Panc1 (cell line): ENCODE results near the gene CPLX1. TPM values are rescaled to one million over a fixed set of nuclear protein-coding genes. Genes with fewer than 3 reads are reported as not detected.

Experiments used
- ATAC-seq: fragments of 200-7000 bp; cut with Tn5 transposase; 2 replicates; pipeline ENCODE4 v1.9.1; 2020; ENCODE audit warnings: mild to moderate bottlenecking, moderate library complexity
- BruUV-seq: library from RNA; stranded (reverse); fragments of 400-500 nt; replicated peaks from 2 replicates; lab custom pipeline; 2021; lab: Mats Ljungman, UMichigan
- CTCF ChIA-PET: fragments of 300-600 bp; sonication (Branson Sonifier 250); formaldehyde crosslinking; loops from one replicate; lab custom pipeline; 2022; ENCODE audit warnings: antibody characterized with exemption; lab: Charles Lee
- POLR2A ChIA-PET: fragments of 300-600 bp; sonication (Branson Sonifier 250); formaldehyde crosslinking; loops from one replicate; lab custom pipeline; 2022; ENCODE audit warnings: antibody characterized with exemption; lab: Charles Lee
- DNase-seq: peaks from one replicate; pipeline ENCODE4 v3.0.0-alpha.2; 2010; ENCODE audit warnings: low read depth, low spot score
- H3K27ac ChIP-seq: 2 replicates; pipeline ENCODE4 v1.5.1; 2011; ENCODE audit warnings: mild to moderate bottlenecking, low read length, inconsistent platforms
- H3K27me3 ChIP-seq: fragments of 200-500 bp; sonication (Bioruptor generic); 2 replicates; pipeline ENCODE4 v1.6.0; 2014; ENCODE audit warnings: low read length, inconsistent platforms; ENCODE audit not compliant: control insufficient read depth, insufficient read depth
- H3K36me3 ChIP-seq: fragments of 200-500 bp; sonication (Bioruptor generic); 2 replicates; pipeline ENCODE4 v1.5.1; 2014; ENCODE audit warnings: inconsistent platforms, mild to moderate bottlenecking, low read length, moderate library complexity; ENCODE audit not compliant: control insufficient read depth, insufficient read depth
- H3K4me1 ChIP-seq: 2 replicates; pipeline ENCODE4 v1.5.1; 2011; ENCODE audit warnings: inconsistent platforms, mild to moderate bottlenecking, low read length, moderate library complexity; ENCODE audit not compliant: control insufficient read depth, insufficient read depth
- H3K4me3 ChIP-seq, 2 experiments: 2 replicates each; pipeline ENCODE4 v1.5.1; 2011 to 2012; ENCODE audit warnings: low read depth in 2 of 2, low read length in 2 of 2, mild to moderate bottlenecking in 2 of 2, inconsistent platforms in 1 of 2, moderate library complexity in 1 of 2
- H3K9me3 ChIP-seq: fragments of 200-500 bp; sonication (Bioruptor generic); 2 replicates; pipeline ENCODE4 v1.5.1; 2014; ENCODE audit warnings: low read depth, mild to moderate bottlenecking, inconsistent platforms, low read length, moderate library complexity; ENCODE audit not compliant: control insufficient read depth, insufficient read depth
- POLR2AphosphoS5 ChIP-seq: IDR thresholded peaks from 2 replicates; pipeline ENCODE4 v1.6.1; 2012; ENCODE audit warnings: mild to moderate bottlenecking, low read depth, low read length, moderate library complexity
- SIN3A ChIP-seq: IDR thresholded peaks from 2 replicates; pipeline ENCODE4 v1.6.1; 2012; ENCODE audit warnings: low read depth, mild to moderate bottlenecking, low read length, moderate library complexity, borderline replicate concordance; ENCODE audit not compliant: insufficient read depth
- TCF7L2 ChIP-seq: IDR thresholded peaks from 2 replicates; pipeline ENCODE4 v1.6.1; 2011; ENCODE audit warnings: mild to moderate bottlenecking, low read depth, low read length, inconsistent platforms
- in situ Hi-C: cut with HindIII; loops from 2 replicates; pipeline ENCODE4 v1.10.0; 2016; ENCODE audit warnings: low sequenced_read_pairs, low pct_unique_long_range_greater_than_20kb
- intact Hi-C: fragments of 100-400 bp; cut with micrococcal nuclease; formaldehyde crosslinking; loops from one replicate; pipeline ENCODE4 v1.10.0; 2022; ENCODE audit not compliant: unreplicated experiment
- total RNA-seq: library from RNA; stranded (reverse); gene quantifications from one replicate; pipeline ENCODE4 v1.2.1, GENCODE V29; 2021; ENCODE audit not compliant: unreplicated experiment
- TF ChIP-seq, protein P1 (sequence below), 2 experiments: IDR thresholded peaks; 2 replicates each; pipeline ENCODE4 v1.6.1; 2011 to 2012; ENCODE audit warnings: low read depth in 2 of 2, control low read depth in 1 of 2, low read length in 1 of 2, mild to moderate bottlenecking in 1 of 2, moderate library complexity in 1 of 2; ENCODE audit not compliant: insufficient read depth in 1 of 2
- TF ChIP-seq, protein P2 (sequence below): fragments of 450-650 bp; IDR thresholded peaks from 2 replicates; pipeline ENCODE4 v1.5.1; 2017; ENCODE audit warnings: mild to moderate bottlenecking

Gene CPLX1
- total RNA-seq, 1 experiment from 2014 or later = 6.7 TPM

DNA sequence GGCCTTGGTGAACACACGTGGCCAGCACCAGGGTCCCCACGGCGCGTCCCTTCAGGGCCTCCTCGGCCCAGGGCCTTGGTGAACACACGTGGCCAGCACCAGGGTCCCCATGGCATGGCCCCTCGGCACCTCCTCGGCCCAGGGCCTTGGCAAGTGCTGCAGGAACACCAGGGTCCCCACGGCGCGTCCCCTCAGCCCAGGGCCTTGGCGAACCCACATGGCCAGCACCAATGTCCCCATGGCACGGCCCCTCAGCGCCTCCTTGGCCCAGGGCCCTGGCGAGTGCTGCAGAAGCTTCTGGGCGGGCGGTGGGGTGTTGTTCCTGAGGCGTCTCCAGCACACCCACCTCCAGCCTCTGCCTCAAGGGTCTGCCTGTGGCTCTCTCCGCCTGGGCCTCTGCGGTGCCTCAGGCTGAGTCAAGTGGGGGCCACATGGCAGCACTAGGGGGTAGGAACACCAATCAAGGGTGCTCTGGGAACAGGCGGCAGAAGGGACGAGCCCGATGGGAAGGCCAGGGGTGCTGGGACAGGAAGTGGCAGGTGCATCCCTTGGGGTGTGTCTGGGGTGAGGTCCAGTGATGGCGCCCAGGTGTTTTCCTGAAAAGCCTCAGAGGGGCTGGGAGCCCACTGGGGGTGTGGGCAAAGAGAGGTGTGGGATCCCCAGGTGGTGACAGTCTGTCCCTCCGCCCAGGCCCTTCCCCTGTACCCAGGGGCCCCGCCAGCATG is 41.8 kb upstream of the CPLX1 start:
- CTCF ChIA-PET = no interaction called here
- H3K4me1 ChIP-seq = no peaks in the 10 kb centered on the region

DNA sequence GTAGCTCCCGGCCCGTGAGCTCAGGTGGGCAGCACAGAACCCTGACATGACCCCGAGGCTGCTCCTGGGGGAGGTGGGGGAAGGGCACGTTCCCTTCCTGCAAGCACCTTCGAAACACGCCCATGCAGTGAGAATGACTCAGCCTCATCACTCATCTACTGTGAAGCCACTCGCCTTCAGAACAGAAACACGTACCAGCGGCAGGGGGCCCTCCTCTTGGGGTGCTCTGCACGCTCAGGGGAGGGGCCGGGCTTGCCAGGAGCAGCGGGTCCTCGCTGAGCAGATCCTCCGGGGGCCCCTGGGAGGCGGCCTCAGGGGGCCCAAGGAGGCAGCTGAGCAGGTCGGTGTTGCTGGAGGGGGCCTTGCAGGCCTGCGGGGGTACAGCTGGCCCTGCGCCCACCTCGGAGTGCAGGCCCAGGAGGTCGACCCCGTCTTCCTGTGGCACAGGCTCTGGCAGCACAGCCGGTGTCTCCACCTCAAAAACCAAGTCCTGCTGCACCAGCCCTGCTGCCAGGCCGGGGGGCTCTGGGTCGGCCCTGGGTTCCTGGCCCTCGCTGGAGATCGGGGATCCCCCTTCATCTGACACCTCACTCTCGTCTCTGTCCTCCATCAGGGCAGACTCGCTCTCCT is 40.9 kb upstream of the CPLX1 start:
- in situ Hi-C loops = no loop called here

More for the DNA sequence above, 41.8 kb upstream of the CPLX1 start:
- no peaks in the 10 kb centered on the region for H3K36me3 ChIP-seq
- ATAC-seq = no peak
- H3K27me3 ChIP-seq = no peaks in the 10 kb centered on the region
- in situ Hi-C loops = no loop called here
- POLR2A ChIA-PET = no interaction called here
- BruUV-seq = no TSS peak
- no peak for TF ChIP-seq SIN3A
- TF ChIP-seq POLR2AphosphoS5 = no peak
- H3K4me3 ChIP-seq = no peak overlapping the region
- intact Hi-C loops = no loop called here
- no peak for DNase-seq
- H3K9me3 ChIP-seq = no peaks in the 10 kb centered on the region
- H3K27ac ChIP-seq = no peak overlapping the region

More for the DNA sequence above, 40.9 kb upstream of the CPLX1 start:
- Histone ChIP-seq H3K27ac (no peak overlapping the region), H3K4me1 (no peaks in the 10 kb centered on the region), H3K9me3 (no peaks in the 10 kb centered on the region), H3K4me3 (no peak overlapping the region), H3K36me3 (no peaks in the 10 kb centered on the region), H3K27me3 (no peaks in the 10 kb centered on the region)
- no peak for DNase-seq
- no peak for ATAC-seq
- BruUV-seq = no TSS peak
- intact Hi-C loops = no loop called here
- ChIA-PET POLR2A (no interaction called here), CTCF (no interaction called here)
- no peak for TF ChIP-seq POLR2AphosphoS5
- no peak for TF ChIP-seq SIN3A
- no peak for TF ChIP-seq TCF7L2
- TF ChIP-seq, protein P1, sequence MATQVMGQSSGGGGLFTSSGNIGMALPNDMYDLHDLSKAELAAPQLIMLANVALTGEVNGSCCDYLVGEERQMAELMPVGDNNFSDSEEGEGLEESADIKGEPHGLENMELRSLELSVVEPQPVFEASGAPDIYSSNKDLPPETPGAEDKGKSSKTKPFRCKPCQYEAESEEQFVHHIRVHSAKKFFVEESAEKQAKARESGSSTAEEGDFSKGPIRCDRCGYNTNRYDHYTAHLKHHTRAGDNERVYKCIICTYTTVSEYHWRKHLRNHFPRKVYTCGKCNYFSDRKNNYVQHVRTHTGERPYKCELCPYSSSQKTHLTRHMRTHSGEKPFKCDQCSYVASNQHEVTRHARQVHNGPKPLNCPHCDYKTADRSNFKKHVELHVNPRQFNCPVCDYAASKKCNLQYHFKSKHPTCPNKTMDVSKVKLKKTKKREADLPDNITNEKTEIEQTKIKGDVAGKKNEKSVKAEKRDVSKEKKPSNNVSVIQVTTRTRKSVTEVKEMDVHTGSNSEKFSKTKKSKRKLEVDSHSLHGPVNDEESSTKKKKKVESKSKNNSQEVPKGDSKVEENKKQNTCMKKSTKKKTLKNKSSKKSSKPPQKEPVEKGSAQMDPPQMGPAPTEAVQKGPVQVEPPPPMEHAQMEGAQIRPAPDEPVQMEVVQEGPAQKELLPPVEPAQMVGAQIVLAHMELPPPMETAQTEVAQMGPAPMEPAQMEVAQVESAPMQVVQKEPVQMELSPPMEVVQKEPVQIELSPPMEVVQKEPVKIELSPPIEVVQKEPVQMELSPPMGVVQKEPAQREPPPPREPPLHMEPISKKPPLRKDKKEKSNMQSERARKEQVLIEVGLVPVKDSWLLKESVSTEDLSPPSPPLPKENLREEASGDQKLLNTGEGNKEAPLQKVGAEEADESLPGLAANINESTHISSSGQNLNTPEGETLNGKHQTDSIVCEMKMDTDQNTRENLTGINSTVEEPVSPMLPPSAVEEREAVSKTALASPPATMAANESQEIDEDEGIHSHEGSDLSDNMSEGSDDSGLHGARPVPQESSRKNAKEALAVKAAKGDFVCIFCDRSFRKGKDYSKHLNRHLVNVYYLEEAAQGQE (IDR thresholded peaks at IDR 0.05; ENCODE audit: insufficient read depth in 1 of 2, low read depth in 2 of 2, low read length in 1 of 2) = no peak
- TF ChIP-seq, protein P2, sequence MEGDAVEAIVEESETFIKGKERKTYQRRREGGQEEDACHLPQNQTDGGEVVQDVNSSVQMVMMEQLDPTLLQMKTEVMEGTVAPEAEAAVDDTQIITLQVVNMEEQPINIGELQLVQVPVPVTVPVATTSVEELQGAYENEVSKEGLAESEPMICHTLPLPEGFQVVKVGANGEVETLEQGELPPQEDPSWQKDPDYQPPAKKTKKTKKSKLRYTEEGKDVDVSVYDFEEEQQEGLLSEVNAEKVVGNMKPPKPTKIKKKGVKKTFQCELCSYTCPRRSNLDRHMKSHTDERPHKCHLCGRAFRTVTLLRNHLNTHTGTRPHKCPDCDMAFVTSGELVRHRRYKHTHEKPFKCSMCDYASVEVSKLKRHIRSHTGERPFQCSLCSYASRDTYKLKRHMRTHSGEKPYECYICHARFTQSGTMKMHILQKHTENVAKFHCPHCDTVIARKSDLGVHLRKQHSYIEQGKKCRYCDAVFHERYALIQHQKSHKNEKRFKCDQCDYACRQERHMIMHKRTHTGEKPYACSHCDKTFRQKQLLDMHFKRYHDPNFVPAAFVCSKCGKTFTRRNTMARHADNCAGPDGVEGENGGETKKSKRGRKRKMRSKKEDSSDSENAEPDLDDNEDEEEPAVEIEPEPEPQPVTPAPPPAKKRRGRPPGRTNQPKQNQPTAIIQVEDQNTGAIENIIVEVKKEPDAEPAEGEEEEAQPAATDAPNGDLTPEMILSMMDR = no peak
